Stimulated activated CD4-positive, alpha-beta T cell treated with anti-CD3 and anti-CD28 coated beads, Interleukin-12 subunit alpha, Interleukin-12 subunit beta, amount 100 ng/mL, for 4 hours (primary cell): ENCODE measurements around the gene HOXA3.

ENCODE experiments used
- DNase-seq: peaks from one replicate; pipeline ENCODE4 v3.0.0-alpha.2; 2020

Gene HOXA3

GRCh38 chr7:27177795-27178320 is 25.5 kb upstream of the HOXA3 start:
- DNase-seq = no peak

GRCh38 chr7:27176962-27177794 is 24.8 kb upstream of the HOXA3 start:
- no peak for DNase-seq

GRCh38 chr7:27176524-27176845 is 24.1 kb upstream of the HOXA3 start:
- no peak for DNase-seq

GRCh38 chr7:27175626-27176523 is 23.5 kb upstream of the HOXA3 start:
- no peak for DNase-seq

GRCh38 chr7:27174874-27175625 is 22.7 kb upstream of the HOXA3 start:
- DNase-seq = no peak

- no peak for DNase-seq
Observed at GRCh38 chr7:27173956-27174873, 21.8 kb upstream of the HOXA3 start, which contains the start of gene HOXA10. HOXA10 (minus strand) TSS chr7:27174320; CDS start chr7:27174306, 14 bp downstream.

- no peak for DNase-seq
Observed at GRCh38 chr7:27173511-27173955, 21.1 kb upstream of the HOXA3 start.

GRCh38 chr7:27172823-27173510 is 20.6 kb upstream of the HOXA3 start:
- DNase-seq = no peak

GRCh38 chr7:27172315-27172774 is 20.0 kb upstream of the HOXA3 start:
- DNase-seq = no peak

- no peak for DNase-seq
Observed at GRCh38 chr7:27171637-27172314, 19.4 kb upstream of the HOXA3 start.

GRCh38 chr7:27171325-27171636 is 18.9 kb upstream of the HOXA3 start:
- DNase-seq = no peak

GRCh38 chr7:27170426-27171324 is 18.3 kb upstream of the HOXA3 start:
- no peak for DNase-seq

GRCh38 chr7:27169658-27170425 is 17.5 kb upstream of the HOXA3 start:
- DNase-seq = no peak

- no peak for DNase-seq
Observed at GRCh38 chr7:27168265-27168947, 16.0 kb upstream of the HOXA3 start.

GRCh38 chr7:27167916-27168264 is 15.5 kb upstream of the HOXA3 start:
- DNase-seq = no peak

GRCh38 chr7:27166531-27167505 is 14.4 kb upstream of the HOXA3 start:
- no peak for DNase-seq

GRCh38 chr7:27165996-27166530 is 13.7 kb upstream of the HOXA3 start:
- DNase-seq = no peak
